Nephron progenitor cell (in vitro differentiated cells): ENCODE results near the gene OR13H1.
"Not testable (repeated sequence)": the region's sequence is repeated elsewhere in the genome, so short reads cannot be mapped to it uniquely, and the experiment has no call there.

Source experiments
- DNase-seq: peaks from one replicate; pipeline ENCODE4 v3.0.0; 2021
- H3K27ac Mint-ChIP-seq: 2 replicates; pipeline ENCODE4 v1.8.0; 2021; ENCODE audit warnings: mild to moderate bottlenecking, moderate library complexity, mixed read lengths
- H3K27me3 Mint-ChIP-seq: 2 replicates; pipeline ENCODE4 v1.8.0; 2021; ENCODE audit warnings: mild to moderate bottlenecking, low read depth, mixed read lengths; ENCODE audit not compliant: poor library complexity
- H3K36me3 Mint-ChIP-seq: 2 replicates; pipeline ENCODE4 v1.8.0; 2021; ENCODE audit warnings: low read depth, mixed read lengths
- H3K4me1 Mint-ChIP-seq: 2 replicates; pipeline ENCODE4 v1.8.0; 2021; ENCODE audit warnings: mixed read lengths
- H3K4me3 Mint-ChIP-seq: 2 replicates; pipeline ENCODE4 v1.8.0; 2021; ENCODE audit warnings: mild to moderate bottlenecking, moderate library complexity, mixed read lengths
- H3K9me3 Mint-ChIP-seq: 2 replicates; pipeline ENCODE4 v1.8.0; 2021; ENCODE audit warnings: mild to moderate bottlenecking, moderate library complexity, mixed read lengths
- CTCF ChIP-seq: fragments of 200-600 bp; sonication (generic); IDR thresholded peaks from 2 replicates; pipeline ENCODE4 v1.5.0; 2021; ENCODE audit warnings: antibody characterized with exemption

OR13H1 gene

GRCh38 chrX:131543774-131544173 is at the start of gene OR13H1:
OR13H1 (plus strand) TSS chrX:131544074; CDS start chrX:131544074, 0 bp downstream.
- TF ChIP-seq CTCF, result no peak
- Mint-ChIP-seq H3K27ac (no peak within 1 kb of the TSS), H3K4me3 (no peak within 1 kb of the TSS), H3K27me3 (no peaks in the 10 kb centered on the region), H3K4me1 (no peaks in the 10 kb centered on the region), H3K36me3 (peaks cover 47% of the 10 kb centered on the region), H3K9me3 (no peaks in the 10 kb centered on the region)
- no peak for DNase-seq

- H3K4me3 Mint-ChIP-seq, H3K27me3 Mint-ChIP-seq: not testable (repeated sequence)
Observed at GRCh38 chrX:131501556-131501955, 42.3 kb upstream of the OR13H1 start.

GRCh38 chrX:131513159-131513914 is 30.5 kb upstream of the OR13H1 start:
- Mint-ChIP-seq H3K27ac (peak overlapping the region; percentile 48), H3K27me3 (no peaks in the 10 kb centered on the region), H3K9me3 (peaks cover 82% of the 10 kb centered on the region), H3K4me3 (no peak overlapping the region), H3K4me1 (no peaks in the 10 kb centered on the region), H3K36me3 (peaks cover 84% of the 10 kb centered on the region)
- TF ChIP-seq CTCF, result no peak
- no peak for DNase-seq

More at GRCh38 chrX:131501556-131501955, 42.3 kb upstream of the OR13H1 start:
- peaks cover 27% of the 10 kb centered on the region for H3K9me3 Mint-ChIP-seq
- H3K4me1 Mint-ChIP-seq, H3K27ac Mint-ChIP-seq, DNase-seq: not testable (repeated sequence)
- H3K36me3 Mint-ChIP-seq, result peaks cover 45% of the 10 kb centered on the region

- Mint-ChIP-seq H3K36me3 (peaks cover 93% of the 10 kb centered on the region), H3K4me3 (no peak overlapping the region), H3K27me3 (peaks cover 2% of the 10 kb centered on the region), H3K4me1 (no peaks in the 10 kb centered on the region), H3K9me3 (peaks cover 89% of the 10 kb centered on the region), H3K27ac (no peak overlapping the region)
- TF ChIP-seq CTCF, result no peak
- no peak for DNase-seq
Observed at GRCh38 chrX:131521824-131522223, 22.1 kb upstream of the OR13H1 start.

GRCh38 chrX:131544218-131544617 is 344 bp downstream of the OR13H1 start:
- Mint-ChIP-seq H3K9me3 (no peaks in the 10 kb centered on the region), H3K4me3 (no peak overlapping the region), H3K27me3 (no peaks in the 10 kb centered on the region), H3K36me3 (peaks cover 46% of the 10 kb centered on the region), H3K4me1 (no peaks in the 10 kb centered on the region), H3K27ac (no peak overlapping the region)
- DNase-seq, result no peak
- no peak for TF ChIP-seq CTCF

- TF ChIP-seq CTCF, result no peak
- H3K27ac Mint-ChIP-seq, result no peak overlapping the region
- H3K36me3 Mint-ChIP-seq, result peaks cover 41% of the 10 kb centered on the region
- DNase-seq, result no peak
- H3K4me1 Mint-ChIP-seq, result no peaks in the 10 kb centered on the region
- H3K4me3 Mint-ChIP-seq, result no peak overlapping the region
- peaks cover 17% of the 10 kb centered on the region for H3K9me3 Mint-ChIP-seq
- H3K27me3 Mint-ChIP-seq, result no peaks in the 10 kb centered on the region
Observed at GRCh38 chrX:131549011-131549410, 5.1 kb downstream of the OR13H1 start.

- H3K36me3 Mint-ChIP-seq, result peaks cover 48% of the 10 kb centered on the region
- H3K4me3 Mint-ChIP-seq, H3K27ac Mint-ChIP-seq, DNase-seq, H3K27me3 Mint-ChIP-seq, H3K4me1 Mint-ChIP-seq: not testable (repeated sequence)
- H3K9me3 Mint-ChIP-seq, result peaks cover 37% of the 10 kb centered on the region
Observed at GRCh38 chrX:131552453-131552852, 8.6 kb downstream of the OR13H1 start.
